Ishikawa (cell line): ENCODE results near the gene SPNS3.

Source experiments
- CEBPB ChIP-seq: IDR thresholded peaks from 2 replicates; pipeline ENCODE4 v1.6.1; 2012
- CREB1 ChIP-seq: IDR thresholded peaks from 2 replicates; pipeline ENCODE4 v1.6.1; 2012; ENCODE audit warnings: low read depth
- EGR1 ChIP-seq: IDR thresholded peaks from 2 replicates; pipeline ENCODE4 v1.6.1; 2012
- EP300 ChIP-seq: IDR thresholded peaks from 2 replicates; pipeline ENCODE4 v1.6.1; 2012; ENCODE audit warnings: borderline replicate concordance
- FOXM1 ChIP-seq: IDR thresholded peaks from 2 replicates; pipeline ENCODE4 v1.6.1; 2012; ENCODE audit warnings: low read depth, borderline replicate concordance
- MAX ChIP-seq: IDR thresholded peaks from 2 replicates; pipeline ENCODE4 v1.6.1; 2012
- NFIC ChIP-seq: IDR thresholded peaks from 2 replicates; pipeline ENCODE4 v1.6.1; 2012
- RAD21 ChIP-seq: IDR thresholded peaks from 2 replicates; pipeline ENCODE4 v1.6.1; 2012; ENCODE audit warnings: low read depth
- REST ChIP-seq: IDR thresholded peaks from 2 replicates; pipeline ENCODE4 v1.6.1; 2012; ENCODE audit warnings: low read depth, mild to moderate bottlenecking
- TAF1 ChIP-seq: IDR thresholded peaks from 2 replicates; pipeline ENCODE4 v1.6.1; 2012; ENCODE audit warnings: low read depth, mild to moderate bottlenecking
- TCF12 ChIP-seq: IDR thresholded peaks from 2 replicates; pipeline ENCODE4 v1.6.1; 2012; ENCODE audit warnings: low read depth
- TEAD4 ChIP-seq: IDR thresholded peaks from 2 replicates; pipeline ENCODE4 v1.6.1; 2012
- USF1 ChIP-seq: IDR thresholded peaks from 2 replicates; pipeline ENCODE4 v1.6.1; 2012
- YY1 ChIP-seq: IDR thresholded peaks from 2 replicates; pipeline ENCODE4 v1.6.1; 2012; ENCODE audit warnings: low read depth
- ZBTB7A ChIP-seq: IDR thresholded peaks from 2 replicates; pipeline ENCODE4 v1.6.1; 2012; ENCODE audit warnings: low read depth

SPNS3 gene

GRCh38 chr17:4506892-4507291 is 73.2 kb downstream of the SPNS3 start:
- TF ChIP-seq NFIC (no peak), RAD21 (no peak), CEBPB (no peak), CREB1 (no peak), EP300 (no peak), EGR1 (no peak), ZBTB7A (no peak), TAF1 (no peak), MAX (no peak), FOXM1 (no peak), USF1 (no peak), YY1 (no peak), TCF12 (no peak)

- TF ChIP-seq ZBTB7A (no peak), MAX (no peak), EGR1 (no peak), EP300 (no peak), TEAD4 (no peak), USF1 (no peak), YY1 (no peak), CEBPB (no peak), NFIC (no peak), TAF1 (no peak), TCF12 (no peak), FOXM1 (no peak), CREB1 (no peak), REST (no peak), RAD21 (no peak)
Measured at GRCh38 chr17:4507361-4508111, 73.8 kb downstream of the SPNS3 start.

- TF ChIP-seq TAF1 = no peak
- TF ChIP-seq ZBTB7A = no peak
- no peak for TF ChIP-seq TCF12
- no peak for TF ChIP-seq EP300
Measured at GRCh38 chr17:4508207-4508606, 74.5 kb downstream of the SPNS3 start.

- TF ChIP-seq USF1 (no peak), EGR1 (0 out of 2 replicates have a peak, but pooled peaks have one; percentile 21)
Measured at GRCh38 chr17:4509401-4509800, 75.7 kb downstream of the SPNS3 start.

- no peak for TF ChIP-seq TAF1
- no peak for TF ChIP-seq REST
- TF ChIP-seq CREB1 = no peak
- TF ChIP-seq MAX = no peak
- TF ChIP-seq TEAD4 = no peak
- TF ChIP-seq YY1 = no peak
- no peak for TF ChIP-seq ZBTB7A
- TF ChIP-seq TCF12 = no peak
- TF ChIP-seq RAD21 = no peak
- no peak for TF ChIP-seq EGR1
- TF ChIP-seq EP300 = no peak
- TF ChIP-seq NFIC = no peak
- no peak for TF ChIP-seq USF1
- TF ChIP-seq FOXM1 = no peak
- no peak for TF ChIP-seq CEBPB
Measured at GRCh38 chr17:4509923-4510617, 76.3 kb downstream of the SPNS3 start.
